Measurements from ENCODE around the gene SOX10. TPM values are rescaled to one million over a fixed set of nuclear protein-coding genes. Genes with fewer than 3 reads are reported as not detected.

Gene SOX10
- total and polyA plus RNA-seq, 2 of the 4 experiments (the other 2 are of a cell fraction): not detected

- Histone ChIP-seq H2BK5ac (ENCODE audit: low read depth, low read length, poor library complexity, severe bottlenecking) (no peak overlapping the region), H2AK5ac (ENCODE audit: low read depth, low read length) (no peak overlapping the region), H3K9ac (ENCODE audit: low read depth, low read length) (no peak overlapping the region), H3K56ac (ENCODE audit: extremely low read depth, insufficient read depth, low read length) (no peak overlapping the region), H3K4ac (ENCODE audit: low read depth, low read length) (no peak overlapping the region), H4K5ac (ENCODE audit: low read depth, low read length) (no peak overlapping the region), H2AK9ac (replicated peaks; ENCODE audit: low read depth, low read length, poor library complexity) (no peak overlapping the region), H3K18ac (ENCODE audit: low read depth, low read length) (no peak overlapping the region), H2BK120ac (ENCODE audit: low read depth, low read length) (no peak overlapping the region), H3K4me2 (ENCODE audit: low read depth, low read length) (no peak overlapping the region), H2BK20ac (ENCODE audit: low read depth, low read length) (no peak overlapping the region), H3K36me3 (ENCODE audit: control insufficient read depth, insufficient read depth, low read length) (peaks cover 55% of the 10 kb centered on the region), H2AFZ (replicated peaks; ENCODE audit: low read length, poor library complexity) (no peak overlapping the region), H2BK15ac (ENCODE audit: low read depth, low read length) (no peak overlapping the region), H3K4me1 (ENCODE audit: control insufficient read depth, insufficient read depth, low read length) (peaks cover 3% of the 10 kb centered on the region; the same call in 1 of the 2 replicates), H3K79me1 (ENCODE audit: low read depth in 1 of 2, low read length in 2 of 2) (peaks cover 0 to 35% of the 10 kb centered on the region in 2 experiments; a peak in 3 of 4 replicates), H4K8ac (ENCODE audit: low read depth in 2 of 2, low read length in 2 of 2) (no peak overlapping the region), H4K91ac (ENCODE audit: insufficient read depth, low read depth, low read length) (no peak overlapping the region), H3K23ac (ENCODE audit: low read depth, low read length) (no peak overlapping the region), H3K9me1 (ENCODE audit: insufficient read depth, low read length) (no peaks in the 10 kb centered on the region), H3K9me3 (ENCODE audit: control insufficient read depth, insufficient read depth, low read length) (no peaks in the 10 kb centered on the region), H3K4me3 (ENCODE audit: insufficient read depth, low read depth, low read length) (no peak overlapping the region), H4K20me1 (ENCODE audit: insufficient read depth, low read length) (peaks cover 20% of the 10 kb centered on the region), H3K27me3 (ENCODE audit: control insufficient read depth, insufficient read depth, low read length) (no peaks in the 10 kb centered on the region), H3K27ac (ENCODE audit: insufficient read depth, low read length) (no peak overlapping the region), H3K14ac (replicated peaks; ENCODE audit: low read depth, low read length) (no peak overlapping the region)
- no peak for ATAC-seq (ENCODE audit: low read depth)
- POLR2A ChIA-PET (ENCODE audit: unreplicated experiment): no interaction called here
- in situ Hi-C loops (cut with MboI; ENCODE audit: low sequenced_read_pairs): no loop called here
- no TSS peak for BruUV-seq (replicated peaks)
- no peak for DNase-seq
- CTCF ChIA-PET: no interaction called here
- dilution Hi-C loops (cut with HindIII; ENCODE audit: low sequenced_read_pairs, unreplicated experiment): no loop called here
- TF ChIP-seq CHD1 (IDR thresholded peaks at IDR 0.05; ENCODE audit: low read depth, low read length) (no peak), RCOR1 (IDR thresholded peaks at IDR 0.05; ENCODE audit: insufficient replicate concordance, low read length) (no peak), RAD21 (IDR thresholded peaks at IDR 0.05; ENCODE audit: low read length) (no peak), MAFK (IDR thresholded peaks at IDR 0.05; ENCODE audit: low read depth, low read length) (no peak), USF2 (IDR thresholded peaks at IDR 0.05; ENCODE audit: low read depth, low read length) (no peak), FOS (IDR thresholded peaks at IDR 0.05; ENCODE audit: low read depth, low read length) (no peak), NFE2L2 (IDR thresholded peaks at IDR 0.05; ENCODE audit: low read depth, low read length) (no peak), RFX5 (IDR thresholded peaks at IDR 0.05; ENCODE audit: low read depth, low read length) (no peak), BHLHE40 (IDR thresholded peaks at IDR 0.05; ENCODE audit: low read depth, low read length) (no peak), CTCF (conservative IDR thresholded peaks at IDR 0.05; ENCODE audit: low read depth, low read length) (no peak), CEBPB (IDR thresholded peaks at IDR 0.05; ENCODE audit: low read depth, low read length) (no peak), SMC3 (IDR thresholded peaks at IDR 0.05; ENCODE audit: low read depth, low read length) (no peak), MAZ (IDR thresholded peaks at IDR 0.05; ENCODE audit: borderline replicate concordance, low read depth, low read length) (no peak), MXI1 (IDR thresholded peaks at IDR 0.05; ENCODE audit: borderline replicate concordance, low read depth, low read length) (no peak), POLR2A (IDR thresholded peaks at IDR 0.05; ENCODE audit: low read depth, low read length) (no peak)
- TF ChIP-seq, protein P1, sequence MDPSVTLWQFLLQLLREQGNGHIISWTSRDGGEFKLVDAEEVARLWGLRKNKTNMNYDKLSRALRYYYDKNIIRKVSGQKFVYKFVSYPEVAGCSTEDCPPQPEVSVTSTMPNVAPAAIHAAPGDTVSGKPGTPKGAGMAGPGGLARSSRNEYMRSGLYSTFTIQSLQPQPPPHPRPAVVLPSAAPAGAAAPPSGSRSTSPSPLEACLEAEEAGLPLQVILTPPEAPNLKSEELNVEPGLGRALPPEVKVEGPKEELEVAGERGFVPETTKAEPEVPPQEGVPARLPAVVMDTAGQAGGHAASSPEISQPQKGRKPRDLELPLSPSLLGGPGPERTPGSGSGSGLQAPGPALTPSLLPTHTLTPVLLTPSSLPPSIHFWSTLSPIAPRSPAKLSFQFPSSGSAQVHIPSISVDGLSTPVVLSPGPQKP (IDR thresholded peaks at IDR 0.05; ENCODE audit: borderline replicate concordance, low read depth, low read length): no peak
- 98% methylated on average over 4 of the region's 7 CpGs; no CpG with 5 or more reads in 1 of the 2 experiments for WGBS, 2 experiments (ENCODE audit: extremely low coverage in 2 of 2, insufficient read length in 1 of 2)
- intact Hi-C loops (cut with micrococcal nuclease): no loop called here
Observed at GRCh38 chr22:37926358-37926757, 58.0 kb downstream of the SOX10 start.
